ENCODE data around the gene GAB3.
"Not testable (repeated sequence)": the region's sequence is repeated elsewhere in the genome, so short reads cannot be mapped to it uniquely, and the experiment has no call there.

The GAB3 gene

DNA sequence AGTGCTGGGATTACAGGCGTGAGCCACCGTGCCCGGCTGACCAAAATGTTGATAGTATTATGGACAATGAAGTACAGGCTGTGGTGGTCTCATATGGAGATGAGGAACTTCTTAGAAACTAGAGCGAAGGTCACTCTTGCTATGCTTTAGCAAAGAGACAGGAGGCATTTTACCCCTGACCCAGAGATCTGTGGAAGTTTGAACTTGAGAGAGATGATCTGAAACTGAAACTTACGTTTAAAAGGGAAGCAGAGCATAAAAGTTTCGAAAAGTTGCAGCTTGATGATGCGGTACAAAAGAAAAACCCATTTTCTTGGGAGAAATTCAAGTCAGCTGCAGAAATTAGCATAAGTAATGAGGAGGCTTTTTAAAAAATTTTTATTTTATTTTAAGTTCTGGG is 89.0 kb downstream of the GAB3 start:
- DNase-seq: no peak
- TF ChIP-seq GATA1 (IDR thresholded peaks at IDR 0.05; ENCODE audit: low read depth, low read length): no peak
- TF ChIP-seq POLR2A (IDR thresholded peaks at IDR 0.05; ENCODE audit: low read length): no peak

DNA sequence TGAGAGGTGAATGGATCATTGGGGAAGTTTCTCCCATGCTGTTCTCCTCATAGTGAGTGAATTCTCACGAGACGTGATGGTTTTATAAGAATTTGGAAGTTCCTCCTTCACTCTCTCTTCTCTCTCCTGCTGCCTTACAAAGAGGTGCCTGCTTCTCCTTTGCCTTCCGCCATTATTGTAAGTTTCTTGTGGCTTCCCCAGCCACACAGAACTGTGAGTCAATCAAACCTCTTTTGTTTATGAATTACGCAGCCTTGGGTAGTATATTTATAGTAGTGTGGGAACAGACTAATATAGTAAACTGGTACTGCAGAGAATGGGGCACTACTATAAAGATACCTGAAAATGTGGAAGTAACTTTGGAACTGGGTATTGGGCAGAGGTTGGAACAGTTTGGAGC is 89.7 kb downstream of the GAB3 start:
- no peak for DNase-seq
- no peak for TF ChIP-seq POLR2A (IDR thresholded peaks at IDR 0.05; ENCODE audit: low read length)
- TF ChIP-seq GATA1 (IDR thresholded peaks at IDR 0.05; ENCODE audit: low read depth, low read length): no peak

DNA sequence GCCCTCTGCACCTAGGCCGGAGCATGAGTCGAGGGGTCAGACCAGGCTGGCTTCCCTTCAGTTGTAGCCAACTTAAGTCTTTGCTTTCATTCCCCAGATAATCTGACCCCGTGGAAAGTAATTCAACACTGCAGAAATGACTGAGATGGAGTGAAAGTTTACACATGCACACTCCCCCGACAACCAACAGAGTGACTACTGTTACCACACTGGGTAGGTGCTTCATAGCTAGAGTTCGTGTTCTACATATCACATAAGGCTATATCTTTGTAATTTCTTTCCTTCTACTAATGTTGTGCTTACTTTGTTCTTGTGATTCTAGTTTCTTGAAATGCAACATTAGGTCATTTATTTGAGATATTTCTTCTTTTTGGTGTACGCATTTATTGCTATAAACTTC is 90.3 kb downstream of the GAB3 start:
- no peak for DNase-seq

DNA sequence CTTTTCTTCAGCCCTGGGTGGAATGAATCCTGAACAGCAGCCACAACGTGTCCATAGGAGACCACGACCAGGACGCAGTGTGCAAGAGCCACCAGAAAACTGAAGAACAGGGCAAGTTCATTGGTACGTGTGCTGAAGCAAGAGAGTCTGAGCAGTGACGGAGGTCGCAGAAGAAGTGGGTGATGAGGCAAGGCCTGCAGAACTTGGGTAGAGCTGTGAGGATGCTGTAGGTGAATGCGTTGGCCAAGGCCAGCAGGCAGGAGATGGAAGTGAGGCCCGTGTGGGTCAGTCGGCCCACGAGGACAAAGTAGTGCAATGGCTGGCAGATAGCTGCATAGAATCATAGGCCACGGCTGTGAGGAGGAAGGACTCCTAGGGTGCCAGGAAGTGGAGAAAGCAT is 91.9 kb downstream of the GAB3 start:
- TF ChIP-seq POLR2A (IDR thresholded peaks at IDR 0.05; ENCODE audit: low read length) (no peak), GATA1 (IDR thresholded peaks at IDR 0.05; ENCODE audit: low read depth, low read length) (no peak)
- DNase-seq: no peak

More for the DNA sequence above, 90.3 kb downstream of the GAB3 start:
- TF ChIP-seq GATA1 (IDR thresholded peaks at IDR 0.05; ENCODE audit: low read depth, low read length) (no peak), POLR2A (IDR thresholded peaks at IDR 0.05; ENCODE audit: low read length) (no peak)

DNA sequence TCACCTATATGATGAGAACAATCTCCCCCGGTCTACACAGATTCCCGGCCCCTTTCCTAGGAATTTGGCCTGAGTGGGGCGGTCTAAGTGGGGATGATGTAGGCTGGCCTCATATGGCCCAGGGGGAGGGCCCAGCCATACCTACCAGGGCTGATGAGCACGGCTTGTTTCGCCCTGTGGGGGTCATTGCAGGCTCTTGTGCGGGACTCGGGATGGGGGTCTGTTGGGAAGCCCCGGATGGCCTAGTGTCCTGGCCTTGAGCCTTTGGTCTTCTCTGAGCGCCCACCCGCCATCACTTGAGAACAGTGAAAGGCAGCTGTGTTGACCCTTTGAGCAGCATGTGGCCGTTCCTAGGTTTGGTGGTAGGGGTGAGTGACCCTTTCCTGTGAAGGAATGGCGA is 92.7 kb downstream of the GAB3 start:
- DNase-seq: no peak

DNA sequence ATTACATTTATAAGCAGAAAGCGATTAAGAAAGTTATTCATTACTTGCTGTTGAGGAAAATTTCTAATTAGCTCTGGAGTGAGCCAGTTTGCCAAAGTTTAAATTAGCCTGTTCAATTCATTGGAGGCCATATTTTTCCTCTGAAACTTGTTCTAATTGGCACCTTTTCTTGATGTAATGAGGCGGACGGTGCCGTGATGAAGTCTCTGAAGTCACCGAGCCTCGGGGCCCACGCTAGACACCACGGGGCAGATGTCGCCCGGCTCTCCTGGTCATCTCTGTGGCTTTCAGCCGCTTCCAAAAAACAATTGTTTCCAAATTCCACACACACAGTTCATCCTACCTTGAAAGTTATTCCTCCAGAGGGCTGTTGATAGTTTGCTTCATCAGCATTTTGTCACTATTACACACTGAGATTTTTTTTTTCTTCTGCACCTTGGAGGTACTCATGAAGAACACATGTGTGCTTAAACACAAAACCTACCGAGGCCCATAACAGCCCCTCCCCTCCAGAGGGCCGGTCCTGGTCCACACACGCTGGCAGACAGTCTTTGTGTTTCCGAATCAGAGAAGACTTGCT is 93.6 kb downstream of the GAB3 start:
- TF ChIP-seq POLR2A (IDR thresholded peaks at IDR 0.05; ENCODE audit: low read length) (no peak), GATA1 (IDR thresholded peaks at IDR 0.05; ENCODE audit: low read depth, low read length) (no peak)
- DNase-seq: no peak

More for the DNA sequence above, 92.7 kb downstream of the GAB3 start:
- TF ChIP-seq POLR2A (IDR thresholded peaks at IDR 0.05; ENCODE audit: low read length): no peak

GRCh38 chrX:154655786-154656185 is 95.1 kb downstream of the GAB3 start:
- no peak for DNase-seq
- no peak for TF ChIP-seq GATA1 (IDR thresholded peaks at IDR 0.05; ENCODE audit: low read depth, low read length)
- TF ChIP-seq POLR2A (IDR thresholded peaks at IDR 0.05; ENCODE audit: low read length): no peak

GRCh38 chrX:154655346-154655745 is 95.5 kb downstream of the GAB3 start:
- DNase-seq: no peak
- TF ChIP-seq GATA1 (IDR thresholded peaks at IDR 0.05; ENCODE audit: low read depth, low read length) (no peak), POLR2A (IDR thresholded peaks at IDR 0.05; ENCODE audit: low read length) (no peak)

GRCh38 chrX:154654925-154655324 is 96.0 kb downstream of the GAB3 start:
- no peak for DNase-seq
- TF ChIP-seq GATA1 (IDR thresholded peaks at IDR 0.05; ENCODE audit: low read depth, low read length) (no peak), POLR2A (IDR thresholded peaks at IDR 0.05; ENCODE audit: low read length) (no peak)

DNA sequence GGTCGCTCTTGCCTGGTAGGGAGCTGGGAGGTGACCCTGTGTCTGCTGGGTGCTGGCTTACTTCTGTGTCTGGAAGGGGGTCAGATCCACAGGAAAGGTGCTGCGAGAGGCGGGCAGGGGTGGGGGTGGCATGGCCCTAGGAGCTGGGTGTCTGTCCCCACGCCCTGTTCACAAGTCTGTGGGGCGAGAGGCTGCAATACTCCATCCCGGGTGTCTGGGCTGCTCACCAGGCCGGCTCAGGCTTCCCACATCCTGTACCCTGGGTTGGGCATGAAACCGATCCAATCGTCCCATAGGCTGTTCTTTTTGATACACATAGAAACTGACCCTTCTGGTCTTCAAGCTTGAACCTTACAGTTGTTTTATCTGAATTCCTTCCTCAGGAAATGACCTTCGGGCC is 96.5 kb downstream of the GAB3 start:
- TF ChIP-seq POLR2A (IDR thresholded peaks at IDR 0.05; ENCODE audit: low read length): no peak
- no peak for TF ChIP-seq GATA1 (IDR thresholded peaks at IDR 0.05; ENCODE audit: low read depth, low read length)
- no peak for DNase-seq

DNA sequence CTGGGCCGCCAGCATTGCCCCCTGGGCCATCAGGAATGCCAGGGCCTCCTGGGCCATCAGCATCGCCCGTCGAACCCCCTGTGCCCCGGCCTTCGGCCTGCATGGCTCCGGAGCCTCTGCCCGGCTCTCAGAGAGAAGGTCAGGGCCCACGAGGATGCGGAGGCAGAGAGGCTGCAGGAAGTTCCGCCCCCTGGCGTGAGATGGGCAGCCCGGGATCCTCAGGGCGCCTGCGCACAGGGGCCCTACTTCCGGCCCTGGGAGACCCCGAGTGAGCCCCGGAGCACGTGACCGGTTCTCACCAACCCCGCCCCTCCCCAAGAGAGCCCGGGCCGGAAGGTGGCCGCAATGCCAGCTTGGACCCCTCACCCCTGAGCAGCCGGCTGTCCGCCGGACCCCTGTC is 97.5 kb downstream of the GAB3 start, which contains the start of gene CTAG2:
Gene CTAG2 (minus strand): TSS at position 167 of the 400 bp plus-strand sequence. CDS start 64 bp downstream, at position 103.
- not testable (repeated sequence) for DNase-seq

DNA sequence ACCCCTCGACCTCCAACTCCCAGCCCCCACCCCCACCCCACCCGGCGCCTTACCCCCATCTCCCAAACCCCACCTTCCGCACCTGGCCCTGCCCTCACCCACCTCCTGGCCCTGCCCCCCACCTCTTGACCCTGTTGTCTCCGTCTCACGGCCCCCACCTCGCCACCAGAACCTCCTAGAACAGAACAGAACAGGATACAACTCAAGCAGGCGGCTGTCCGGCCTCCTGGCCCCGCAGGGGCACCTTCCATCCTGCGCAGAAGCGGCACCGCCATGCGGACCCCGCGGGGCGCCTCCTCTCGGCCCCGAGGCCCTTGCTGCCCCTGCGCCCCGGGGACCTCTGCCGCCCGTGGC is 97.9 kb downstream of the GAB3 start:
- DNase-seq: no peak
- TF ChIP-seq GATA1 (IDR thresholded peaks at IDR 0.05; ENCODE audit: low read depth, low read length): no peak
- TF ChIP-seq POLR2A (IDR thresholded peaks at IDR 0.05; ENCODE audit: low read length): no peak

DNA sequence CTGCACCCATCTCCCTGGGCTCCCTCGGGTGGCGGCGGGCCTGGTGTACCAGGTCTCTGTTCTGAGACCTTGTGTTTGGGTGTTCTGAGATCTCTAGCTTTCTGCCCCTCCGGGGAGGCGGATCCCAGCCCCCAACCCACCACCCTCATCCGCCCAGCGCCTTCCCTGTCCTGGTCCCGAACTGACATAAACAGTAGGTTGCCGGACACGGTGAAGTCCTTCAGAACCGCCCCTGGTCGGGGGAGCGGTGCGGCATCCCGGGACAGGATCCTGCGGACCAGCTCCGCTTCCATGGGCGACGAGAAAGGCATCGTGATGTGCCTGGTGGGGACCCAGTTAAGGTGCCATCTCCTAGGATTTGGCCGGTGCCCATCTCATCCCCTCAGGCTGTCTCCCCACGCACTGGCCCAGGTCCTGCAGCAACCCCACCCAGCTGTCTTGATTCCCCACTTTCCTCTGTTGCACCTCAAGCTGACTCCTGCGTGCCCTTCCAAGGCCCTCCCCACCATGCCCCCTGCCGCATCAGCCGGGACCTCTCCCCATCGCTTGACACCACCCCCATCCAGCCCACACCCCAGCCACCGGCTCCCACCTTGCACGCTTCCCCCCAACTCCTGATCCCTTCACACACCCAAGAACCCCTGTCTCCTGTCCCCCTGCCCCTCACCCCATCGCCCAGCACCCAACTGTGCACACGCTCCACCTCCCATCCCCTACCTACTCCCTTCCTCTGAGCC is 98.4 kb downstream of the GAB3 start:
- TF ChIP-seq GATA1 (IDR thresholded peaks at IDR 0.05; ENCODE audit: low read depth, low read length): no peak
- no peak for TF ChIP-seq POLR2A (IDR thresholded peaks at IDR 0.05; ENCODE audit: low read length)
- no peak for DNase-seq

DNA sequence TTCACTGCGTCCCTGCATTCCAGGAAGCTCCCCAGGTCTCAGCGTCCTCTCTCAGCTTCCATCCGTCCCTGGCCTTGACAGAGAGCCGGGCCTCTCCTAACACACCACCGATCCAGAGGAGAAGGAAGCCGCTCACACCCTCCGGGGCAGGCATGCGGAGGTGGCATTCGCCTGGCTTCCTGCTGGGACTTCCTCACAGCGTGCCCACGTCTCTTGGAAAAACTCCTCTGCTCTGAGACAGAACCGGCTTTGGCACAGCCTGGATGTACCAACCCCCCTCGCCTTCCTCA is 100.7 kb downstream of the GAB3 start:
- TF ChIP-seq POLR2A (IDR thresholded peaks at IDR 0.05; ENCODE audit: low read length): no peak
- no peak for TF ChIP-seq GATA1 (IDR thresholded peaks at IDR 0.05; ENCODE audit: low read depth, low read length)
- no peak for DNase-seq

GRCh38 chrX:154649503-154650220 is 101.2 kb downstream of the GAB3 start:
- no peak for DNase-seq
- no peak for TF ChIP-seq POLR2A (IDR thresholded peaks at IDR 0.05; ENCODE audit: low read length)
- no peak for TF ChIP-seq GATA1 (IDR thresholded peaks at IDR 0.05; ENCODE audit: low read depth, low read length)
